CD4-positive, alpha-beta memory T cell (primary cell): Measurements from ENCODE around the gene TMEM178A. TPM values are rescaled to one million over a fixed set of nuclear protein-coding genes. Genes with fewer than 3 reads are reported as not detected.

Experiments used
- CTCF ChIA-PET: fragments of 350-600 bp; sonication (Branson Sonifier 250); formaldehyde crosslinking; loops from one replicate; lab custom pipeline; 2021; ENCODE audit warnings: inconsistent platforms; ENCODE audit not compliant: partially characterized antibody; lab: Charles Lee
- POLR2A ChIA-PET: fragments of 350-600 bp; sonication (Branson Sonifier 250); formaldehyde crosslinking; loops from one replicate; lab custom pipeline; 2021; ENCODE audit not compliant: partially characterized antibody; lab: Charles Lee
- DNase-seq, 5 donors: peaks; one replicate each; pipeline versions ENCODE4 v3.0.0 to v3.0.0-alpha.2; 2020 to 2022; ENCODE audit warnings: mixed read lengths in 1 of 5
- H3K27ac ChIP-seq: one replicate; pipeline ENCODE4 v1.7.0; 2013; ENCODE audit warnings: low read depth, low read length
- H3K27me3 ChIP-seq: 2 replicates; pipeline ENCODE4 v1.7.0; 2013; ENCODE audit warnings: mild to moderate bottlenecking, low read length, moderate library complexity; ENCODE audit not compliant: insufficient read depth
- H3K36me3 ChIP-seq: 2 replicates; pipeline ENCODE4 v1.7.0; 2013; ENCODE audit warnings: mild to moderate bottlenecking, low read length, moderate library complexity; ENCODE audit not compliant: insufficient read depth
- H3K4me1 ChIP-seq: 2 replicates; pipeline ENCODE4 v1.7.0; 2013; ENCODE audit warnings: mild to moderate bottlenecking, low read length, moderate library complexity; ENCODE audit not compliant: insufficient read depth
- H3K4me3 ChIP-seq, 2 donors: one replicate each; pipeline ENCODE4 v1.7.0; 2013; ENCODE audit warnings: low read length in 2 of 2, mild to moderate bottlenecking in 1 of 2
- H3K9me3 ChIP-seq, 2 donors: one replicate each; pipeline ENCODE4 v1.7.0; 2013; ENCODE audit warnings: low read length in 2 of 2, control low read depth in 1 of 2; ENCODE audit not compliant: control insufficient read depth in 1 of 2
- H3K27ac Mint-ChIP-seq, 7 donors: one replicate each; pipeline ENCODE4 v1.8.0; 2020 to 2021; ENCODE audit warnings: mixed read lengths in 7 of 7, mild to moderate bottlenecking in 6 of 7, inconsistent platforms in 3 of 7, moderate library complexity in 3 of 7
- H3K27me3 Mint-ChIP-seq, 2 donors: one replicate each; pipeline ENCODE4 v1.8.0; 2020 to 2021; ENCODE audit warnings: mixed read lengths in 2 of 2
- H3K36me3 Mint-ChIP-seq, 2 donors: one replicate each; pipeline ENCODE4 v1.8.0; 2020 to 2021; ENCODE audit warnings: mixed read lengths in 2 of 2, inconsistent platforms in 1 of 2, mild to moderate bottlenecking in 1 of 2
- H3K4me1 Mint-ChIP-seq, 4 donors: one replicate each; pipeline ENCODE4 v1.8.0; 2020 to 2021; ENCODE audit warnings: mixed read lengths in 4 of 4, mild to moderate bottlenecking in 1 of 4
- H3K4me3 Mint-ChIP-seq, 8 donors: one replicate each; pipeline ENCODE4 v1.8.0; 2020 to 2021; ENCODE audit warnings: mixed read lengths in 8 of 8, mild to moderate bottlenecking in 7 of 8, moderate library complexity in 6 of 8, inconsistent platforms in 3 of 8
- H3K9me3 Mint-ChIP-seq, 8 donors: one replicate each; pipeline ENCODE4 v1.8.0; 2020 to 2021; ENCODE audit warnings: mixed read lengths in 8 of 8, mild to moderate bottlenecking in 5 of 8, inconsistent platforms in 3 of 8, moderate library complexity in 1 of 8
- intact Hi-C: fragments of 100-400 bp; cut with micrococcal nuclease; formaldehyde crosslinking; loops from one replicate; pipeline ENCODE4 v1.15.1; 2023
- polyA plus RNA-seq, 2 donors: library from polyadenylated mRNA; unstranded; fragments of 300-500 nt; fragmentation: Illumina TruSeq; gene quantifications; one replicate each; pipeline ENCODE4 v1.2.3, GENCODE V29; 2021
- total RNA-seq, 2 experiments: library from RNA; stranded (reverse); gene quantifications; one replicate each; pipeline ENCODE4 v1.2.3, GENCODE V29; 2021

The TMEM178A gene
- total and polyA plus RNA-seq, 4 experiments from 2014 or later: not detected

GRCh38 chr2:39728941-39729351 lies 63.2 kb downstream of the TMEM178A start:
- no peak overlapping the region for H3K27ac ChIP-seq
- H3K27me3 ChIP-seq: no peaks in the 10 kb centered on the region
- no peak for DNase-seq
- no peaks in the 10 kb centered on the region for H3K9me3 ChIP-seq
- peaks cover 0 to 5% of the 10 kb centered on the region in 2 donors for H3K27me3 Mint-ChIP-seq
- peaks cover 0 to 8% (median 0%) of the 10 kb centered on the region in 4 donors for H3K4me1 Mint-ChIP-seq
- intact Hi-C loops: no loop called here
- ChIA-PET CTCF (interaction anchor here (1.2 to 3.3 kb wide), 2 partner anchors 9 to 23 kb away, joined by 3 to 14 read pairs; no protein-coding TSS in a partner anchor), POLR2A (no interaction called here)
- H3K36me3 ChIP-seq: no peaks in the 10 kb centered on the region
- H3K27ac Mint-ChIP-seq: no peak overlapping the region
- peaks cover 0 to 1% (median 0%) of the 10 kb centered on the region in 8 donors for H3K9me3 Mint-ChIP-seq
- no peak overlapping the region for H3K4me3 ChIP-seq
- no peak overlapping the region for H3K4me3 Mint-ChIP-seq
- H3K4me1 ChIP-seq: no peaks in the 10 kb centered on the region
- H3K36me3 Mint-ChIP-seq: peaks cover 7 to 11% of the 10 kb centered on the region in 2 donors

DNA sequence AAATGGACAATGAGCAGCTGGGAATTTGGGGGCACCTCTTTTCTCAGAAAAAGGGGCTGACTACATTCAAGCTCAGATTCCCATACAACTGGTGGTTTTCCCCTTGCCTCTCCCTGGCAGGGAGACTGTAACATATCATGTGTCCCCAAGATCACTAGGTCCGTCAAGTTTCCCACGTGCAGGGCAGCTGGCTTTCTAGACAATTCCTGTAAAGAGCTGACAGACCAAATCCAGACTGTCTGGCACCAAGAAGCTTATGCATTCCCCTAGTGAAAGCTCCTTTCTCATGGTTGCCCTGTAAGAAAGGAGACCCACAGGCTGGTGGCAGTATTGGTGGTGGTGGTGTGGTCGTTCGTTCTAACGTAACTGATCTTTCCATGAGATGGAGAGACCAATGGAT lies 64.6 kb downstream of the TMEM178A start:
- peaks cover 19 to 23% of the 10 kb centered on the region in 2 donors for H3K36me3 Mint-ChIP-seq
- H3K4me1 Mint-ChIP-seq: peaks cover 0 to 8% (median 1%) of the 10 kb centered on the region in 4 donors
- H3K4me3 Mint-ChIP-seq: no peak overlapping the region
- Histone ChIP-seq H3K27ac (no peak overlapping the region), H3K4me3 (no peak overlapping the region), H3K27me3 (no peaks in the 10 kb centered on the region), H3K9me3 (no peaks in the 10 kb centered on the region), H3K36me3 (no peaks in the 10 kb centered on the region), H3K4me1 (no peaks in the 10 kb centered on the region)
- CTCF ChIA-PET: interaction anchor here (0.8 to 3.3 kb wide), 8 partner anchors 10 to 783 kb away, joined by 3 to 14 read pairs (median 4); no protein-coding TSS in a partner anchor
- H3K9me3 Mint-ChIP-seq: peaks cover 0 to 1% (median 0%) of the 10 kb centered on the region in 8 donors
- peaks cover 0 to 5% of the 10 kb centered on the region in 2 donors for H3K27me3 Mint-ChIP-seq
- POLR2A ChIA-PET: no interaction called here
- H3K27ac Mint-ChIP-seq: no peak overlapping the region
- no peak for DNase-seq
- intact Hi-C loops: no loop called here

GRCh38 chr2:39730685-39731302 lies 65.1 kb downstream of the TMEM178A start:
- ChIA-PET CTCF (interaction anchor here (0.8 to 3.3 kb wide), 9 partner anchors 11 to 783 kb away, joined by 3 to 14 read pairs (median 4); no protein-coding TSS in a partner anchor), POLR2A (no interaction called here)
- no peaks in the 10 kb centered on the region for H3K27me3 ChIP-seq
- peaks cover 0 to 8% (median 1%) of the 10 kb centered on the region in 4 donors for H3K4me1 Mint-ChIP-seq
- peaks cover 0 to 3% of the 10 kb centered on the region in 2 donors for H3K27me3 Mint-ChIP-seq
- no peak overlapping the region for H3K4me3 Mint-ChIP-seq
- no peaks in the 10 kb centered on the region for H3K36me3 ChIP-seq
- DNase-seq: no peak
- H3K36me3 Mint-ChIP-seq: peaks cover 24 to 28% of the 10 kb centered on the region in 2 donors
- intact Hi-C loops: no loop called here
- H3K9me3 ChIP-seq: no peaks in the 10 kb centered on the region
- no peak overlapping the region for H3K27ac Mint-ChIP-seq
- H3K9me3 Mint-ChIP-seq: peaks cover 0 to 1% (median 0%) of the 10 kb centered on the region in 8 donors
- H3K27ac ChIP-seq: no peak overlapping the region
- H3K4me1 ChIP-seq: no peaks in the 10 kb centered on the region
- H3K4me3 ChIP-seq: no peak overlapping the region

DNA sequence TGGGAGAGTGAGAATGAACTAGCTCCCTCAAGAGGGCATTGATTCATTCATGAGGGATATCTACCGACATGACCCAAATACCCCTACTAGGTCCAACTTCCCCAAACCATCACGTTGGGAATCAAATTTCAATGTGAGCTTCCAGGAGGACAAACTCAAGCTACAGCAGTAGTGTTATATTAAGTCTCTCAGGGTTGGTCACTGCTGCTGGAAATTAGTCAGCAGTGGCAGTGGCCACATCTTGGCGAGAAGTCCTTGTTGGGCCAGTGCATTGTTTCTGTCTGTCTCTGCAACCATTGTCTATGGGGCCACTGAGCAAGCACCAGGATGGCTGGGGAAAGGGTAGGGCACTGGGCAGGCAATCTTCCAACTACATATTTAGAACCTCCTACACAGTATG lies 65.8 kb downstream of the TMEM178A start:
- H3K9me3 Mint-ChIP-seq: peaks cover 0 to 1% (median 0%) of the 10 kb centered on the region in 8 donors
- no peaks in the 10 kb centered on the region for H3K4me1 ChIP-seq
- no peak overlapping the region for H3K27ac ChIP-seq
- peaks cover 0 to 8% (median 1%) of the 10 kb centered on the region in 4 donors for H3K4me1 Mint-ChIP-seq
- H3K36me3 ChIP-seq: peaks cover 3% of the 10 kb centered on the region
- H3K27ac Mint-ChIP-seq: no peak overlapping the region
- intact Hi-C loops: no loop called here
- POLR2A ChIA-PET: no interaction called here
- no peaks in the 10 kb centered on the region for H3K27me3 ChIP-seq
- DNase-seq: no peak
- H3K36me3 Mint-ChIP-seq: peaks cover 32 to 34% of the 10 kb centered on the region in 2 donors
- no peak overlapping the region for H3K4me3 Mint-ChIP-seq
- H3K4me3 ChIP-seq: no peak overlapping the region
- peaks cover 0 to 2% of the 10 kb centered on the region in 2 donors for H3K27me3 Mint-ChIP-seq
- CTCF ChIA-PET: interaction anchor here (1.1 to 3.3 kb wide), 7 partner anchors 11 to 784 kb away, joined by 3 to 14 read pairs (median 4); no protein-coding TSS in a partner anchor
- no peaks in the 10 kb centered on the region for H3K9me3 ChIP-seq

- Mint-ChIP-seq H3K4me3 (no peak overlapping the region), H3K4me1 (peaks cover 0 to 8% (median 1%) of the 10 kb centered on the region in 4 donors), H3K27ac (no peak overlapping the region), H3K36me3 (peaks cover 39 to 43% of the 10 kb centered on the region in 2 donors), H3K27me3 (peaks cover 0 to 2% of the 10 kb centered on the region in 2 donors), H3K9me3 (peaks cover 0 to 1% (median 0%) of the 10 kb centered on the region in 8 donors)
- no peak overlapping the region for H3K4me3 ChIP-seq
- no peaks in the 10 kb centered on the region for H3K27me3 ChIP-seq
- no peak overlapping the region for H3K27ac ChIP-seq
- H3K9me3 ChIP-seq: no peaks in the 10 kb centered on the region
- H3K4me1 ChIP-seq: no peaks in the 10 kb centered on the region
- DNase-seq: no peak
- peaks cover 9% of the 10 kb centered on the region for H3K36me3 ChIP-seq
- intact Hi-C loops: no loop called here
- ChIA-PET CTCF (interaction anchor here (1.3 to 1.4 kb wide), 2 partner anchors 16 to 353 kb away, joined by 3 to 4 read pairs; no protein-coding TSS in a partner anchor), POLR2A (no interaction called here)
Observed at GRCh38 chr2:39732482-39732881, 66.8 kb downstream of the TMEM178A start.

- Histone ChIP-seq H3K9me3 (no peaks in the 10 kb centered on the region), H3K4me1 (no peaks in the 10 kb centered on the region), H3K27ac (no peak overlapping the region), H3K27me3 (no peaks in the 10 kb centered on the region), H3K4me3 (no peak overlapping the region), H3K36me3 (peaks cover 12% of the 10 kb centered on the region)
- Mint-ChIP-seq H3K27me3 (peaks cover 0 to under 1% of the 10 kb centered on the region in 2 donors), H3K9me3 (peaks cover 0 to 1% (median 0%) of the 10 kb centered on the region in 8 donors), H3K4me3 (no peak overlapping the region), H3K36me3 (peaks cover 46 to 49% of the 10 kb centered on the region in 2 donors), H3K27ac (no peak overlapping the region), H3K4me1 (peaks cover 0 to 6% (median 1%) of the 10 kb centered on the region in 4 donors)
- ChIA-PET CTCF (interaction anchor here (1.3 kb wide), 1 partner anchor 15 kb away, joined by 3 read pairs; no protein-coding TSS in a partner anchor), POLR2A (no interaction called here)
- no peak for DNase-seq
- intact Hi-C loops: no loop called here
Observed at GRCh38 chr2:39733070-39733674, 67.5 kb downstream of the TMEM178A start.

GRCh38 chr2:39734445-39734844 lies 68.7 kb downstream of the TMEM178A start:
- Histone ChIP-seq H3K27me3 (no peaks in the 10 kb centered on the region), H3K4me1 (no peaks in the 10 kb centered on the region), H3K9me3 (no peaks in the 10 kb centered on the region), H3K4me3 (no peak overlapping the region), H3K27ac (no peak overlapping the region), H3K36me3 (peaks cover 13% of the 10 kb centered on the region)
- H3K36me3 Mint-ChIP-seq: peaks cover 52 to 58% of the 10 kb centered on the region in 2 donors
- ChIA-PET POLR2A (no interaction called here), CTCF (no interaction called here)
- H3K4me3 Mint-ChIP-seq: no peak overlapping the region
- H3K27ac Mint-ChIP-seq: peak overlapping the region in 2 of 7 donors; percentile 2 to 4
- H3K9me3 Mint-ChIP-seq: peaks cover 0 to 1% (median 0%) of the 10 kb centered on the region in 8 donors
- no peak for DNase-seq
- intact Hi-C loops: no loop called here
- peaks cover 0 to 4% (median 0%) of the 10 kb centered on the region in 4 donors for H3K4me1 Mint-ChIP-seq
- no peaks in the 10 kb centered on the region for H3K27me3 Mint-ChIP-seq
